Nephron (organoid): ENCODE results near the gene IGF1R.

ENCODE experiments used
- H3K27ac Mint-ChIP-seq, 3 experiments: 2 replicates each; pipeline ENCODE4 v1.8.0; 2020; ENCODE audit warnings: mixed read lengths in 3 of 3, mild to moderate bottlenecking in 2 of 3, moderate library complexity in 1 of 3
- H3K27me3 Mint-ChIP-seq: 2 replicates; pipeline ENCODE4 v1.8.0; 2021; ENCODE audit warnings: low read depth, mild to moderate bottlenecking, moderate library complexity, mixed read lengths
- H3K36me3 Mint-ChIP-seq: 2 replicates; pipeline ENCODE4 v1.8.0; 2020; ENCODE audit warnings: low read depth, mixed read lengths
- H3K4me1 Mint-ChIP-seq: 2 replicates; pipeline ENCODE4 v1.8.0; 2020; ENCODE audit warnings: mixed read lengths
- H3K4me3 Mint-ChIP-seq, 3 experiments: 2 replicates each; pipeline ENCODE4 v1.8.0; 2020; ENCODE audit warnings: mild to moderate bottlenecking in 3 of 3, mixed read lengths in 3 of 3, moderate library complexity in 2 of 3
- H3K9me3 Mint-ChIP-seq: 2 replicates; pipeline ENCODE4 v1.8.0; 2020; ENCODE audit warnings: mixed read lengths
- TF ChIP-seq, protein P1 (sequence below), 3 experiments: fragments of 200-600 bp; sonication (generic); IDR thresholded peaks; one replicate each; pipeline ENCODE4 v1.5.0; 2021; ENCODE audit warnings: antibody characterized with exemption in 3 of 3; ENCODE audit not compliant: unreplicated experiment in 3 of 3

The IGF1R gene

DNA sequence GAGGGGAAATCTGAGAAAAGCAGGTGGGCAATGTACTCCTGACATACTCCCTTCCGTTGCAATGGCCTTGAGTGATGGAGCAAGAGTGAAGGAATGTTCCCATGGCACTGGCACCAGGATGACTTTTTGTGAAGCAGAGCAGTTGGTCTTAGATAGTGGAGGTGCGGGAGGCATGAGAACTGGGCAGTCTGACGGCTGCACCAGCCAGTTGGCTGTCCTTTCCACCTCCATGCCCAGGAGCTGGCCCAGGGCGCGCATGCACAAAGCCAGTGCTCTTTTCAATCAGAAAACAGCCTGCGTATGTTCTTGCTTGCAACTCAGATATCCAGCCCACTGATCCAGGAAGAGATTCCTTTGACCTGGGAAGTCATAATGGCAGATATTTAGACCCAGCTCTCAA is 222.4 kb downstream of the IGF1R start:
- Mint-ChIP-seq H3K9me3 (no peaks in the 10 kb centered on the region), H3K4me1 (peaks cover 40% of the 10 kb centered on the region), H3K4me3 (no peak overlapping the region), H3K36me3 (peaks cover 3% of the 10 kb centered on the region), H3K27me3 (no peaks in the 10 kb centered on the region), H3K27ac (no peak overlapping the region)
- TF ChIP-seq, protein P1, sequence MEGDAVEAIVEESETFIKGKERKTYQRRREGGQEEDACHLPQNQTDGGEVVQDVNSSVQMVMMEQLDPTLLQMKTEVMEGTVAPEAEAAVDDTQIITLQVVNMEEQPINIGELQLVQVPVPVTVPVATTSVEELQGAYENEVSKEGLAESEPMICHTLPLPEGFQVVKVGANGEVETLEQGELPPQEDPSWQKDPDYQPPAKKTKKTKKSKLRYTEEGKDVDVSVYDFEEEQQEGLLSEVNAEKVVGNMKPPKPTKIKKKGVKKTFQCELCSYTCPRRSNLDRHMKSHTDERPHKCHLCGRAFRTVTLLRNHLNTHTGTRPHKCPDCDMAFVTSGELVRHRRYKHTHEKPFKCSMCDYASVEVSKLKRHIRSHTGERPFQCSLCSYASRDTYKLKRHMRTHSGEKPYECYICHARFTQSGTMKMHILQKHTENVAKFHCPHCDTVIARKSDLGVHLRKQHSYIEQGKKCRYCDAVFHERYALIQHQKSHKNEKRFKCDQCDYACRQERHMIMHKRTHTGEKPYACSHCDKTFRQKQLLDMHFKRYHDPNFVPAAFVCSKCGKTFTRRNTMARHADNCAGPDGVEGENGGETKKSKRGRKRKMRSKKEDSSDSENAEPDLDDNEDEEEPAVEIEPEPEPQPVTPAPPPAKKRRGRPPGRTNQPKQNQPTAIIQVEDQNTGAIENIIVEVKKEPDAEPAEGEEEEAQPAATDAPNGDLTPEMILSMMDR (IDR thresholded peaks at IDR 0.05; ENCODE audit: unreplicated experiment in 3 of 3) = no peak

DNA sequence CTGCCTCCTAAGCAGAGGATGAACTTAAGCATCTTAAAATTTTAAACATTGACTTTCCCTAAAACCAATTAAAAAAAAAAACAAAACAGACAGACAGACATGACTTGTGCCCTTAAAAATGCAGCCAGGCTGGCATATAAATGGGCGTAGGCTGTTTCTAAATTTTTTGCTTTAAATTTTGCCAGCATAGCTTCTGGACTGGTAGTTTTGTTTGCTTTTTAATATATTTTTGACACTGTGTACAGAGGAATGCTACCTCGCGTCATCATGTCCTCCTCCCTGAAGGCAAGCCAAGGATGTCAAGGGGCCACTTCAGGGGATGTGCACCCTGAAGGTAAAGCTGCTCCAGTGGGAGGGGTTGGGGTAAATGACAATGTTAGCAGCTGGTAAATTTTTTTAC is 224.4 kb downstream of the IGF1R start:
- Mint-ChIP-seq H3K4me1 (peaks cover 36% of the 10 kb centered on the region), H3K36me3 (no peaks in the 10 kb centered on the region), H3K9me3 (no peaks in the 10 kb centered on the region), H3K27ac (no peak overlapping the region), H3K27me3 (no peaks in the 10 kb centered on the region), H3K4me3 (no peak overlapping the region)
- TF ChIP-seq, protein P1 (IDR thresholded peaks at IDR 0.05; ENCODE audit: unreplicated experiment in 3 of 3) = no peak

DNA sequence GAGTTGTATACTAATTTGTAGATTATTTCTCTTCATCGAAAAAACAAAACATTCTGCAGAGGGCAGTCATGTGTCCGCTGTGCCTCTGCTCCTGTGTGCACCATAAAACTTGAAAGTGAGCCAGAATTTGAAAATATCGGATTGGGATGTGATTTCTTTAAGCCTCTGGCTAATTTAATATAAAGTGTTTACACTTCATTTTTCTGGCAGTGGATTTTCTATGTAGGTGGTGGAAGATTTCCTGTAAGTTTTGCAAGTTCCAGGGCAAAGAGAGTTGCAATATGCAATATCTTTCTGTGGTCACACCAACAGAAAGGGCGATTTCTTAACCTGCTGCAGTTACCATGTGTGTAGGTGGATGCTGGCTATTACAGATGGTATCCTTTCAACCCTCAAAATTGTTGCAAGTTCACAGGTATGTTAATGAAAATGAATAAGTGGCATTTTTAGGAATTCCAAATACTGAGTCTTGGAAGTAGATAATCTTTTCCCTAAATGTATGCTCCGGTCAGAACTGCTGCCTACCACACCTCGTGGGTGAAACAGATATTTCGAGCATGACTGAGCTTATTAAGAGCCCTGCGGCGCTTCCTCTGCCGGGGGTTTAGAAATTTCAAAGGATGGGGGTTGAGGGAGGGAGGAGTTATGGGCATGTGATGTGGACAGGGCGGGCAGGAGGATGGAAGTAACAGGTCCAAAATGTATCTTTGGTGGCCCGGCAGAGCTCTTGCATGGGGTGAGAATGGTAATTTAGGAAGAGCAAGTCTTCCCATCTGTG is 225.3 kb downstream of the IGF1R start:
- H3K9me3 Mint-ChIP-seq = no peaks in the 10 kb centered on the region

DNA sequence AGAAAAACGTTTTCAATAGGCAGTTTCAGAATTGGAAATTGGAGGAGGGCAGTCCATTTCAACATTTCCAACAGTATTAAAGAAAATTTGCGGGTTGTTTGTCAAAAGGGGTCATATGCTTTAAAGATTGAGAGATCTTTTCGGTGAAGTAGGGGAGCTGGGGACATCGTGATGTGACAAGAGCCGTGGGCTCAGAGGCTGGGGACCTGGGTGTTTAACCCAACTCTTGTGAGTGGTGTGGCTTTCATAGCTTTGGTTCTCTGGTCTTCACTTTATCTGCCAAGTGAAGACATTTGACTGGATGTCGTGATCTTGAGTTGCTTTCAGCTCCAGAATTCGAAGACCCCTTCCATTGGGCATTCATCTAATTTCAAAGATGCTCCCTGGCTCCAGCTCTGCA is 226.0 kb downstream of the IGF1R start:
- Mint-ChIP-seq H3K4me1 (peaks cover 36% of the 10 kb centered on the region), H3K36me3 (no peaks in the 10 kb centered on the region), H3K9me3 (no peaks in the 10 kb centered on the region), H3K27me3 (no peaks in the 10 kb centered on the region), H3K27ac (peak overlapping the region in 2 of 3 experiments; percentile 33 to 47), H3K4me3 (peak overlapping the region in 1 of 3 experiments; percentile 10)
- TF ChIP-seq, protein P1 (IDR thresholded peaks at IDR 0.05; ENCODE audit: unreplicated experiment in 3 of 3) = no peak

More for the DNA sequence above, 225.3 kb downstream of the IGF1R start:
- Mint-ChIP-seq H3K27ac (peak overlapping the region; percentile 11 to 47 (median 33)), H3K36me3 (no peaks in the 10 kb centered on the region), H3K4me1 (peaks cover 36% of the 10 kb centered on the region), H3K27me3 (no peaks in the 10 kb centered on the region), H3K4me3 (peak overlapping the region in 1 of 3 experiments; percentile 10)
- TF ChIP-seq, protein P1 (IDR thresholded peaks at IDR 0.05; ENCODE audit: unreplicated experiment in 3 of 3) = no peak

DNA sequence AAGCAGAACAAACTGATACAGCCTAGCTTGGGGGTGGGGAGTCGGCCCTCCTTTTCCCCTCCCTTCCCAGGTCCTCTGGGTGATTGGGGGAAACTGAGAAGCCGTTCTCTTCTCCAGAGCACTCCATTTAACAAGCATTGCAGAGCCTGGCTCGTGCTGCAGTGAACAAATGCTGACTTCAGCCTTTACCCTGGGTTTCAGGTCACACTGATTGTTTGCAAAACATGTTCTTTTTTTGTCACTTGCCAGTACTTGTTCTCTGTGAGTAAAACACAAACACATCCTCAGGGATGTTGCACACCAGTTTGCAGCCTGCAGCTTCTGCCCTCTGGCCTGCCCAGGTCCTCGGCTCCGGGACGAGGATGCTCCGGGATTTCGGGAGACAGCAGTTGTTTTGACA is 226.4 kb downstream of the IGF1R start:
- Mint-ChIP-seq H3K4me1 (peaks cover 36% of the 10 kb centered on the region), H3K27me3 (no peaks in the 10 kb centered on the region), H3K9me3 (no peaks in the 10 kb centered on the region), H3K27ac (peak overlapping the region in 2 of 3 experiments; percentile 40 to 50), H3K36me3 (no peaks in the 10 kb centered on the region), H3K4me3 (no peak overlapping the region)
- TF ChIP-seq, protein P1 (IDR thresholded peaks at IDR 0.05; ENCODE audit: unreplicated experiment in 3 of 3) = no peak

DNA sequence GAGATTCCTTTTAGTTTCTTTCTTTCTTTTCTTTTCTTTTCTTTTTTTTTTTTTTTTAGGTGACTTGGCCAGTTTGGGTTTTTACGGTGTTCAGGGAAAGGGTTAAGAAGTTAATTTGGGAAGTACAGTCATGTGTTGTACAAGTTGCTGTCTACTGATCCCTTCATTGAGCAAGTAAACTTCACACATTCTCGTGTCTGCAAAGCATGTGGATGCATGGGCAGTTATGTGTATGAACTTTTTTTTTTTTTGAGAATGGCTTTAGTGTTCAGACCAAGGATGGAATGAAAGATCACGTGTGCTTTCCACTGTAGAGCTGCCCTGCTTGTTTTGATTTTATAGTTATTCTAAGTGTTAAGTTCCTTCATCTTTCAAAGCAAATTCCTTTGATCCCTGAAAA is 227.0 kb downstream of the IGF1R start:
- no peaks in the 10 kb centered on the region for H3K36me3 Mint-ChIP-seq
- no peak overlapping the region for H3K4me3 Mint-ChIP-seq
- peak overlapping the region; percentile 23 to 50 (median 40) for H3K27ac Mint-ChIP-seq
- H3K9me3 Mint-ChIP-seq = no peaks in the 10 kb centered on the region
- H3K4me1 Mint-ChIP-seq = peaks cover 36% of the 10 kb centered on the region
- H3K27me3 Mint-ChIP-seq = no peaks in the 10 kb centered on the region
- TF ChIP-seq, protein P1 (IDR thresholded peaks at IDR 0.05; ENCODE audit: unreplicated experiment in 3 of 3) = no peak
